ENCODE data around the gene GIT1.

- TF ChIP-seq POLR2AphosphoS5 (IDR thresholded peaks at IDR 0.05; ENCODE audit: low read depth): no peak
- TF ChIP-seq CTCF (IDR thresholded peaks at IDR 0.05; ENCODE audit: insufficient read depth, low read length): no peak
- TF ChIP-seq, protein P1, sequence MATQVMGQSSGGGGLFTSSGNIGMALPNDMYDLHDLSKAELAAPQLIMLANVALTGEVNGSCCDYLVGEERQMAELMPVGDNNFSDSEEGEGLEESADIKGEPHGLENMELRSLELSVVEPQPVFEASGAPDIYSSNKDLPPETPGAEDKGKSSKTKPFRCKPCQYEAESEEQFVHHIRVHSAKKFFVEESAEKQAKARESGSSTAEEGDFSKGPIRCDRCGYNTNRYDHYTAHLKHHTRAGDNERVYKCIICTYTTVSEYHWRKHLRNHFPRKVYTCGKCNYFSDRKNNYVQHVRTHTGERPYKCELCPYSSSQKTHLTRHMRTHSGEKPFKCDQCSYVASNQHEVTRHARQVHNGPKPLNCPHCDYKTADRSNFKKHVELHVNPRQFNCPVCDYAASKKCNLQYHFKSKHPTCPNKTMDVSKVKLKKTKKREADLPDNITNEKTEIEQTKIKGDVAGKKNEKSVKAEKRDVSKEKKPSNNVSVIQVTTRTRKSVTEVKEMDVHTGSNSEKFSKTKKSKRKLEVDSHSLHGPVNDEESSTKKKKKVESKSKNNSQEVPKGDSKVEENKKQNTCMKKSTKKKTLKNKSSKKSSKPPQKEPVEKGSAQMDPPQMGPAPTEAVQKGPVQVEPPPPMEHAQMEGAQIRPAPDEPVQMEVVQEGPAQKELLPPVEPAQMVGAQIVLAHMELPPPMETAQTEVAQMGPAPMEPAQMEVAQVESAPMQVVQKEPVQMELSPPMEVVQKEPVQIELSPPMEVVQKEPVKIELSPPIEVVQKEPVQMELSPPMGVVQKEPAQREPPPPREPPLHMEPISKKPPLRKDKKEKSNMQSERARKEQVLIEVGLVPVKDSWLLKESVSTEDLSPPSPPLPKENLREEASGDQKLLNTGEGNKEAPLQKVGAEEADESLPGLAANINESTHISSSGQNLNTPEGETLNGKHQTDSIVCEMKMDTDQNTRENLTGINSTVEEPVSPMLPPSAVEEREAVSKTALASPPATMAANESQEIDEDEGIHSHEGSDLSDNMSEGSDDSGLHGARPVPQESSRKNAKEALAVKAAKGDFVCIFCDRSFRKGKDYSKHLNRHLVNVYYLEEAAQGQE (IDR thresholded peaks at IDR 0.05; ENCODE audit: insufficient replicate concordance, low read depth): no peak
- no peak for TF ChIP-seq SPI1 (IDR thresholded peaks at IDR 0.05; ENCODE audit: borderline replicate concordance, low read depth)
These were observed 15.3 kb downstream of the GIT1 start for GRCh38 chr17:29573871-29574731.
